ENCODE data around the gene WDR91.

DNA sequence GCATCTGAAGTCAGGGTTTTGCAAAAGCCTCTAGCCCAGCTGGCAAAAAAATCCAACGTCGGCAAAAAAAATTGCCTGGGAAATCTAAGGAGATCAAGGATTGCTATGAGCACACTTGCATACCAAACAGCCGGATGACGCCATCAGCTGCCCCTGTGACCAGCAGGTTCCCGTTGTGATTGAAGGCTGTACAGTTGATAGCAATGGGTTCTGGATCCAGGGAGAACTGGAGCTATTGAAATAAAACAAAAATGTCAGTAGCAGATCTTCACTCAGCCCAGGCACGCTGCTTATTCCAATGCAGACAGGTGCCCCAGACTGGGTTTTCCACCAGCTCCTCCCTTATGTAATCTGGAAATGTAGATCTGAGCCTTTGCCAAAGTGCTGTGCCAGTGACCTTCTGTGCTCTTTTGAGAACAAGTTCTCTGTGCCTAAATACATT lies 22.1 kb downstream of the WDR91 start:
- TF ChIP-seq EZH2 (IDR thresholded peaks at IDR 0.05; ENCODE audit: borderline replicate concordance, low read length) = no peak
- TF ChIP-seq, protein P1, sequence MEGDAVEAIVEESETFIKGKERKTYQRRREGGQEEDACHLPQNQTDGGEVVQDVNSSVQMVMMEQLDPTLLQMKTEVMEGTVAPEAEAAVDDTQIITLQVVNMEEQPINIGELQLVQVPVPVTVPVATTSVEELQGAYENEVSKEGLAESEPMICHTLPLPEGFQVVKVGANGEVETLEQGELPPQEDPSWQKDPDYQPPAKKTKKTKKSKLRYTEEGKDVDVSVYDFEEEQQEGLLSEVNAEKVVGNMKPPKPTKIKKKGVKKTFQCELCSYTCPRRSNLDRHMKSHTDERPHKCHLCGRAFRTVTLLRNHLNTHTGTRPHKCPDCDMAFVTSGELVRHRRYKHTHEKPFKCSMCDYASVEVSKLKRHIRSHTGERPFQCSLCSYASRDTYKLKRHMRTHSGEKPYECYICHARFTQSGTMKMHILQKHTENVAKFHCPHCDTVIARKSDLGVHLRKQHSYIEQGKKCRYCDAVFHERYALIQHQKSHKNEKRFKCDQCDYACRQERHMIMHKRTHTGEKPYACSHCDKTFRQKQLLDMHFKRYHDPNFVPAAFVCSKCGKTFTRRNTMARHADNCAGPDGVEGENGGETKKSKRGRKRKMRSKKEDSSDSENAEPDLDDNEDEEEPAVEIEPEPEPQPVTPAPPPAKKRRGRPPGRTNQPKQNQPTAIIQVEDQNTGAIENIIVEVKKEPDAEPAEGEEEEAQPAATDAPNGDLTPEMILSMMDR (IDR thresholded peaks at IDR 0.05; ENCODE audit: low read length) = no peak

Data from OCI-LY1 (cell line).